Activated naive CD4-positive, alpha-beta T cell treated with anti-CD3 and anti-CD28 coated beads, Interleukin-2, amount 10 ng/mL, durations not matched to agents 7 days and 5 days (primary cell): ENCODE measurements around the gene KIFBP.

Source experiments
- CTCF ChIA-PET: fragments of 350-600 bp; sonication (Branson Sonifier 250); formaldehyde crosslinking; loops from one replicate; lab custom pipeline; 2021; ENCODE audit warnings: antibody characterized with exemption; lab: Charles Lee
- DNase-seq: peaks from one replicate; pipeline ENCODE4 v3.0.0-alpha.2; 2020
- H3K27ac Mint-ChIP-seq: one replicate; pipeline ENCODE4 v1.8.0; 2021; ENCODE audit warnings: mild to moderate bottlenecking, moderate library complexity, mixed read lengths
- H3K27me3 Mint-ChIP-seq: one replicate; pipeline ENCODE4 v1.8.0; 2021; ENCODE audit warnings: mild to moderate bottlenecking, mixed read lengths
- H3K36me3 Mint-ChIP-seq: one replicate; pipeline ENCODE4 v1.8.0; 2021; ENCODE audit warnings: mixed read lengths
- H3K4me1 Mint-ChIP-seq: one replicate; pipeline ENCODE4 v1.8.0; 2021; ENCODE audit warnings: mixed read lengths
- H3K4me3 Mint-ChIP-seq: one replicate; pipeline ENCODE4 v1.8.0; 2021; ENCODE audit warnings: mild to moderate bottlenecking, moderate library complexity, mixed read lengths
- H3K9me3 Mint-ChIP-seq: one replicate; pipeline ENCODE4 v1.8.0; 2021; ENCODE audit warnings: mixed read lengths

Gene KIFBP

DNA sequence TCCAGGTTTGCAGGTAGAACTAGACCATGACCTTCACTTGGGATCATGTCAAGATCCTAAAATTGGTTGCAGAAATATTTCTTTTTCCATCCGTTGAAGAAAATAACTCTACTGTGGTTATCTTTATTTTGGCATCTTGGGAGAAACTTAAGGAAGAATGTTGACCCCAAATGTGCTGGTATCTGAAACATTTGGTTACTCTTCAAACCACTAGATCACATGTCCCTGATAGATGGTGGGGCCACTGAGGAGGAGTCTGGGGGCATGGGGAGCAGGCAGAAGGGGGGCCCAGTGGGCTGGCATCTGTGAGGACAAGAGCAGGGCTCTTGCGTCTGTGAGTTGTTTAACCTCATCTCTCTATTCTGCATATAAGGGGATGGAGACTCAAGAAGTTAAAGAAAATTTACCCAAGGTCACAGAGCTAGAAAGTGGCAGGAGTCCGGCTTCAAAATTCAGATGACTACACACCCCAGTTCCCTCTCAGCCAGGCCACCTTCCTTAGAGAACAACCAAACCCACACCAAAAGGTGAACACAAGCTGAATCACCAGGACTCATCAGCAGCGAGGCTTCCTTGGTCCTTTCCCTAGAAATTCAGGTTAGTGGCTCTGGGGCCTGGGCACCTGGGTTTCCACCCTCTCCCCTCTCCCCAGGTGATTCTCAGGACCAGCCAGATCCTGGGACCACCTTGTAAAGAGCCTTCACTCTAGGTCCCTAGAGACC is 58.7 kb downstream of the KIFBP start:
- Mint-ChIP-seq H3K4me1 (peaks cover 45% of the 10 kb centered on the region), H3K4me3 (no peak overlapping the region), H3K27ac (peak overlapping the region; percentile 35), H3K9me3 (no peaks in the 10 kb centered on the region), H3K36me3 (peaks cover 2% of the 10 kb centered on the region), H3K27me3 (no peaks in the 10 kb centered on the region)
- DNase-seq, result no peak
- CTCF ChIA-PET, result interaction anchor here (1.2 to 1.5 kb wide), 2 partner anchors 18 to 42 kb away, joined by 3 to 7 read pairs; no protein-coding TSS in a partner anchor

- Mint-ChIP-seq H3K4me3 (no peak overlapping the region), H3K27me3 (peaks cover 5% of the 10 kb centered on the region), H3K4me1 (peaks cover 45% of the 10 kb centered on the region), H3K27ac (no peak overlapping the region), H3K9me3 (no peaks in the 10 kb centered on the region), H3K36me3 (peaks cover 2% of the 10 kb centered on the region)
- CTCF ChIA-PET, result interaction anchor here (1.1 to 1.2 kb wide), 2 partner anchors 17 to 18 kb away, joined by 3 read pairs; no protein-coding TSS in a partner anchor
- no peak for DNase-seq
Measured at GRCh38 chr10:69048103-69048502, 59.5 kb downstream of the KIFBP start.

DNA sequence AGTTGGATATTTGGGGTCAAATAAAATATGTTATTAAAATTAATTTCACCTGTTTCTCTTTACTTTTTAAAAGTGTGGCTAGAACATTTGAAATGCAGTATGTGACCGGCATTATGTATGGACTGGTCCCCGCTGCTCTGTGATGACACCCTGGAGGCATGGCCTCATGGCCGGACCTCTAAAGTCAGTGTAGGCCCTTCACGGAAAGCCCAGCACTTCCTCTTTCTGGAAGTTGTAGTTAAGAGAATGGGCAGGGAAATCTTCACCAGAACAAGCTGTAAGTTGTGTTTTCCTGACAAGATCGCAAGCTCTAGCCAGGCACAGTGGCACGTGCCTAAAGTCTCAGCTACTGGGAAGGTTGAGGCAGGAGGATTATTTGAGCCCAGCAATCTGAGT is 61.0 kb downstream of the KIFBP start:
- CTCF ChIA-PET, result interaction anchor here (0.6 kb wide), 1 partner anchor 44 kb away, joined by 3 read pairs; no protein-coding TSS in a partner anchor
- no peak for DNase-seq
- peaks cover 36% of the 10 kb centered on the region for H3K4me1 Mint-ChIP-seq
- H3K4me3 Mint-ChIP-seq, result no peak overlapping the region
- H3K9me3 Mint-ChIP-seq, result no peaks in the 10 kb centered on the region
- peaks cover 6% of the 10 kb centered on the region for H3K27me3 Mint-ChIP-seq
- peaks cover 2% of the 10 kb centered on the region for H3K36me3 Mint-ChIP-seq
- H3K27ac Mint-ChIP-seq, result no peak overlapping the region

DNA sequence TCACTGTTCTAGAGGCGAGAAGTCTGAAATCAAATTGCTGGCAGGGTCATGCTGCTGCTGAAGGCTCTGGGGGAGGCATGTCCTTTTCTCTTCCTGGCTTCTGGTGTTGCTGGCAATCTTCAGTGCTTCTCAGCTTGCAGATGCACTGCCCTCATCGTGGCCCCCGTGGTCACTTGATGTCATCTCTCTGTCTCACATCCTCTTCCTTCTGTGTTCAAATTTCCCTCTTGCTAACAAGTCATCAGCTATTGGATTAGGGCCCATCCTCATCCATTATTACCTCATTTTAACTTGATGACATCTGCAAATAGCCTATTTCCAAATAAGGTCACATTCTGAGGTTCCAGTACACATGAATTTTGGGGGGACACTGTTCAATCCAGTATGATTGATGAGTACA is 62.7 kb downstream of the KIFBP start:
- H3K4me1 Mint-ChIP-seq, result peaks cover 31% of the 10 kb centered on the region
- CTCF ChIA-PET, result interaction anchor here (0.6 to 1.5 kb wide), 5 partner anchors 11 to 80 kb away, joined by 3 to 4 read pairs (median 3); no protein-coding TSS in a partner anchor
- peaks cover 6% of the 10 kb centered on the region for H3K27me3 Mint-ChIP-seq
- H3K36me3 Mint-ChIP-seq, result no peaks in the 10 kb centered on the region
- peak; percentile 54 for DNase-seq
- no peak overlapping the region for H3K4me3 Mint-ChIP-seq
- H3K9me3 Mint-ChIP-seq, result no peaks in the 10 kb centered on the region
- H3K27ac Mint-ChIP-seq, result peak overlapping the region; percentile 60

DNA sequence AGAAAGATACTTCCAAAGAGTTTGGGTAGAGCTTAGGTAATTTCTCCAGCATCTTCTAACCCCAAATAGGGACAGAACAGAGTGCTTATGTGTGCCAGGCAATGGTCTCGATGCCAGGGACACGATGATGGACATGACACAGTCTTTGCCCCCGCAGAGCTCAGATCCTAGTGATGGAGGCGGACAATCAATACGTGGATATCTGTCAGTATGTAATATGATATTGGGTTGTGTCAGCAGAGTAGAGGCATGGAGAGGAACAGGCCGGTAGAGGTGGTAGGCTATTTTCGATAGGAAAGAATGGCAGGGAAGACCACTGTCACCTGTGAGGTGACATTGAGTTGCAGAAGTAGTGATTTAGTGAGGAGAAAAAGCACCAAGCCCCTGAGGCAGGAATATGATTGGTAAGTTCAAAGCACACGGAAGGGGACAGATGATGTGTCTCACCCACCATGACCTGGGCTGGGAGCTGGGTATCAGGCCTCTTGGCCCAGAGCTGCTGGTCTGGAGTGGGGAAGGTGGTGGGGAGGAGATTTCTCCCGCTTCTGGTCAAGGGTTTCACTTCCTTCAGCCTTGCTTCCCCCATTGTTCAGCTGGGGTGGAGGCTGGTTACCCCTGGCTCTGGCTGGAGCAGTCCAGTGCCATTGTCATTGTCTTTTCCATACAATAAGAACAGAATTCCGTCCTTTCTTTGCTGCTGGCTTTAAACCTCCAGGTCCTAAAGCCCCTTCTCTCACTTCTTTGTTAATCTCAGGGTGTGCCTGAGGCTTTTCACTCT is 63.3 kb downstream of the KIFBP start:
- Mint-ChIP-seq H3K36me3 (no peaks in the 10 kb centered on the region), H3K4me1 (peaks cover 34% of the 10 kb centered on the region), H3K27ac (no peak overlapping the region), H3K4me3 (no peak overlapping the region), H3K9me3 (no peaks in the 10 kb centered on the region), H3K27me3 (peaks cover 6% of the 10 kb centered on the region)
- CTCF ChIA-PET, result interaction anchor here (0.6 to 1.5 kb wide), 5 partner anchors 10 to 81 kb away, joined by 3 to 4 read pairs (median 3); no protein-coding TSS in a partner anchor
- no peak for DNase-seq

DNA sequence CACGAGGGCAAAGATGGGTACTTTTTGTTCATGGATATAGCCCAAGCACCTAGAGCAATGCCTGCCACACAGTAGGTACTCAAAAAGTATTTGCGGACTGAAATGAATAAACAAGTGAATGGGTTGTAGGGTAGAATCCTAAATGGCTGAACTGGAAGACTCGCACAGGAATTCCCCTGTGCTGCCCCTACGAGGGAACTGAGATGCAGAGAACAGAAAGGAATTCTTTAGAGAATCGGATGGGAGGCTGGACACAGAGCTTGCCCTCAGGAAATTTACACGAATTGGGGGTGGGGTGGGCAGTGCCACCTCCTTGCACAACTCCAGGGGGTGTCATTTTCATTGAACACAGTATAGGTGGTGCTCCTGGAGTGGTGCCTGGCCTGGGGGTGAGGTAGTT is 64.1 kb downstream of the KIFBP start:
- CTCF ChIA-PET, result interaction anchor here (1.2 kb wide), 1 partner anchor 25 kb away, joined by 3 read pairs; no protein-coding TSS in a partner anchor
- Mint-ChIP-seq H3K4me1 (peaks cover 42% of the 10 kb centered on the region), H3K9me3 (no peaks in the 10 kb centered on the region), H3K27ac (no peak overlapping the region), H3K36me3 (no peaks in the 10 kb centered on the region), H3K4me3 (no peak overlapping the region), H3K27me3 (peaks cover 6% of the 10 kb centered on the region)
- no peak for DNase-seq

GRCh38 chr10:69055241-69055640 is 66.6 kb downstream of the KIFBP start:
- H3K27ac Mint-ChIP-seq, result no peak overlapping the region
- no peaks in the 10 kb centered on the region for H3K36me3 Mint-ChIP-seq
- H3K4me3 Mint-ChIP-seq, result no peak overlapping the region
- CTCF ChIA-PET, result interaction anchor here (1.4 to 1.6 kb wide), 2 partner anchors 10 to 50 kb away, joined by 5 to 7 read pairs; no protein-coding TSS in a partner anchor
- peaks cover 6% of the 10 kb centered on the region for H3K27me3 Mint-ChIP-seq
- peaks cover 42% of the 10 kb centered on the region for H3K4me1 Mint-ChIP-seq
- H3K9me3 Mint-ChIP-seq, result no peaks in the 10 kb centered on the region
- no peak for DNase-seq

- Mint-ChIP-seq H3K4me3 (no peak overlapping the region), H3K4me1 (peaks cover 44% of the 10 kb centered on the region), H3K27me3 (peaks cover 6% of the 10 kb centered on the region), H3K36me3 (no peaks in the 10 kb centered on the region), H3K9me3 (no peaks in the 10 kb centered on the region), H3K27ac (no peak overlapping the region)
- no peak for DNase-seq
- CTCF ChIA-PET, result interaction anchor here (1.6 kb wide), 2 partner anchors 10 kb away, joined by 3 to 5 read pairs; no protein-coding TSS in a partner anchor
Measured at GRCh38 chr10:69056129-69056528, 67.5 kb downstream of the KIFBP start.

DNA sequence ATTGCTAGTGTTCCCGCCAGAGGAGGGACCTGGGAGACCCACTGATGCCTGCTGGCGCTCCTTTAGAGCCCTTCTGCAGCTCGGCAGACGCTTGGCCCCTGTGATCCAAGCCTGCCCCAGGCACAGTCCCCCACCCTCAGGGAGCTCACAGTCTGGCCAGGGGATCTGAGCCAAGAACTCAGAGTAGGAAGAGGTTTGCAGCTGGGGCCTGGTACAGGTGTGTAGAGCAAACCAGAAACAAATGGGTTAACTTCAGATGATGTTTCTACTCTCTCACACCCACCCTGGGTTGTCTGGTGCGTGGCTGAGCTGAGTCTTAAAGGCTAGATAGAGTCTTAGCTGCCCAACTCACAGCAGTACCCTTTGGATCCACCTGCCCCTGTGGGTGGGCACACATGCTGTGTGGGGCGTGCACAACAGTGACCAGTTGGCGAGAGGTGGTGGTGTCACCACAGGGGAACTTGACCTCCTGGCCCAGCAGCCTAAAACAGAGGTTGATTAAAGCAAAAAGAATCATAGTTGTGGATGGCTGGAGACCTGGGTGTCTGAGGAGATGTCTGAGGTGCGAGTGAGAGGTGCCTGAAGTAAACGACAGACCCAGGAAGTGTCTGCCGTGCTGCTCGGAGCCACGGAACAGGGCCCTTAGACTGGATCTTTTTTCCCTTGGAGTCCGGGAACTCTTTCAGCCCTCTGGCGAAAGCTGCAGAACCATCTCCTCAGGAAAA is 68.1 kb downstream of the KIFBP start:
- peaks cover 6% of the 10 kb centered on the region for H3K27me3 Mint-ChIP-seq
- peaks cover 44% of the 10 kb centered on the region for H3K4me1 Mint-ChIP-seq
- H3K4me3 Mint-ChIP-seq, result no peak overlapping the region
- CTCF ChIA-PET, result interaction anchor here (0.6 to 1.6 kb wide), 4 partner anchors 9 to 36 kb away, joined by 3 to 5 read pairs (median 3); no protein-coding TSS in a partner anchor
- no peaks in the 10 kb centered on the region for H3K36me3 Mint-ChIP-seq
- no peak for DNase-seq
- H3K9me3 Mint-ChIP-seq, result no peaks in the 10 kb centered on the region
- H3K27ac Mint-ChIP-seq, result peak overlapping the region; percentile 49

- CTCF ChIA-PET, result interaction anchor here (0.6 to 1.6 kb wide), 3 partner anchors 9 to 35 kb away, joined by 3 read pairs; no protein-coding TSS in a partner anchor
- no peaks in the 10 kb centered on the region for H3K36me3 Mint-ChIP-seq
- H3K27ac Mint-ChIP-seq, result peak overlapping the region; percentile 59
- no peak for DNase-seq
- H3K4me3 Mint-ChIP-seq, result no peak overlapping the region
- peaks cover 48% of the 10 kb centered on the region for H3K4me1 Mint-ChIP-seq
- no peaks in the 10 kb centered on the region for H3K9me3 Mint-ChIP-seq
- peaks cover 6% of the 10 kb centered on the region for H3K27me3 Mint-ChIP-seq
Measured at GRCh38 chr10:69057261-69057950, 68.8 kb downstream of the KIFBP start.

- CTCF ChIA-PET, result interaction anchor here (1.6 kb wide), 1 partner anchor 35 kb away, joined by 3 read pairs; no protein-coding TSS in a partner anchor
- H3K9me3 Mint-ChIP-seq, result no peaks in the 10 kb centered on the region
- no peak overlapping the region for H3K4me3 Mint-ChIP-seq
- no peak for DNase-seq
- H3K27ac Mint-ChIP-seq, result no peak overlapping the region
- H3K4me1 Mint-ChIP-seq, result peaks cover 48% of the 10 kb centered on the region
- no peaks in the 10 kb centered on the region for H3K36me3 Mint-ChIP-seq
- H3K27me3 Mint-ChIP-seq, result peaks cover 2% of the 10 kb centered on the region
Measured at GRCh38 chr10:69057951-69058297, 69.3 kb downstream of the KIFBP start.

DNA sequence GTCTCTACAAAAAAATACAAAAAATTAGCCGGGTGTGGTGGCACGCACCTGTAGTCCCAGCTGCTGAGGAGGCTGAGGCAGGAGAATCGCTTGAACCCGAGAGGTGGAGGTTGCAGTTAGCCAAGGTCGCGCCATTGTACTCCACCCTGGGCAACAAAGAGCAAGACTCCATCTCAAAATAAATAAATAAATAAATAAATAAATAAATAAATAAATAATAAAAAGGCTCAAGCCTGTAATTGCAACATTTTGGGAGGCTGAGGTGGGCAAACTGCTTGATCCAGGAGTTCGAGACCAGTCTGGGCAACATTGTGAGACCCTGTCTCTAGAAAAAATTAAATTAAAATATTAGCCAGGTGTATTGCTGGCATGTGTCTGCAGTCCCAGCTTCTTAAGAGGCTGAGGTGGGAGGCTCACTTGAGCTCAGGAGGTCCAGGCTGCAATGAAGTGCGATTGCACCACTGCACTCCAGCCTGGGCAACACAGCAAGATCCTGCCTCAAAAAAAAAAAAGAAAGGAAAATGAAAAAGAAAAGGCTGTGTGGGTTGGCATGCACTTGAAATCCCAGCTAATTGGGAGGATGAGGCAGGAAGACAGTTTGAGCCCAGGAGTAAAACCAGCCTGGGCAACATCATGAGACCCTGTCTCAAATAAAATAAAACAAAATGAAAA is 71.7 kb downstream of the KIFBP start:
- H3K27ac Mint-ChIP-seq, result no peak overlapping the region

More for the DNA sequence above, 71.7 kb downstream of the KIFBP start:
- Mint-ChIP-seq H3K4me3 (no peak overlapping the region), H3K27me3 (no peaks in the 10 kb centered on the region), H3K9me3 (no peaks in the 10 kb centered on the region), H3K36me3 (no peaks in the 10 kb centered on the region), H3K4me1 (peaks cover 47% of the 10 kb centered on the region)
- CTCF ChIA-PET, result no interaction called here
- DNase-seq, result no peak
